Stimulated activated CD4-positive, alpha-beta T cell treated with anti-CD3 and anti-CD28 coated beads, TNF-alpha, amount 100 ng/mL, for 48 hours (primary cell): Measurements from ENCODE around the gene PKHD1.
"Not testable (repeated sequence)": the region's sequence is repeated elsewhere in the genome, so short reads cannot be mapped to it uniquely, and the experiment has no call there.

Source experiments
- DNase-seq, 3 donors: peaks; one replicate each; pipeline ENCODE4 v3.0.0-alpha.2; 2020; ENCODE audit warnings: low read depth in 3 of 3

Gene PKHD1

GRCh38 chr6:51929934-51930574 is 157.4 kb downstream of the PKHD1 start:
- DNase-seq = no peak

GRCh38 chr6:51928320-51928719 is 159.1 kb downstream of the PKHD1 start:
- no peak for DNase-seq

- DNase-seq = no peak
Observed at GRCh38 chr6:51927450-51927849, 160.0 kb downstream of the PKHD1 start.

- no peak for DNase-seq
Observed at GRCh38 chr6:51926125-51926524, 161.3 kb downstream of the PKHD1 start.

GRCh38 chr6:51922479-51922878 is 164.9 kb downstream of the PKHD1 start:
- DNase-seq = not testable (repeated sequence)

- DNase-seq = not testable (repeated sequence)
Observed at GRCh38 chr6:51918347-51918746, 169.1 kb downstream of the PKHD1 start.

- DNase-seq = no peak
Observed at GRCh38 chr6:51915098-51915497, 172.3 kb downstream of the PKHD1 start.

- DNase-seq = no peak
Observed at GRCh38 chr6:51913265-51913664, 174.1 kb downstream of the PKHD1 start.

GRCh38 chr6:51910851-51911250 is 176.6 kb downstream of the PKHD1 start:
- DNase-seq = no peak

GRCh38 chr6:51908243-51908642 is 179.2 kb downstream of the PKHD1 start:
- no peak for DNase-seq

- DNase-seq = no peak
Observed at GRCh38 chr6:51901766-51902764, 185.3 kb downstream of the PKHD1 start.

- no peak for DNase-seq
Observed at GRCh38 chr6:51893366-51893765, 194.0 kb downstream of the PKHD1 start.

- no peak for DNase-seq
Observed at GRCh38 chr6:51892750-51893149, 194.7 kb downstream of the PKHD1 start.

- no peak for DNase-seq
Observed at GRCh38 chr6:51892339-51892738, 195.1 kb downstream of the PKHD1 start.

GRCh38 chr6:51891784-51892183 is 195.6 kb downstream of the PKHD1 start:
- DNase-seq = no peak

GRCh38 chr6:51887859-51888258 is 199.6 kb downstream of the PKHD1 start:
- no peak for DNase-seq

GRCh38 chr6:51885957-51886356 is 201.5 kb downstream of the PKHD1 start:
- no peak for DNase-seq

- DNase-seq = no peak
Observed at GRCh38 chr6:51868591-51869355, 218.6 kb downstream of the PKHD1 start.

- DNase-seq = no peak
Observed at GRCh38 chr6:51866867-51867266, 220.5 kb downstream of the PKHD1 start.

GRCh38 chr6:51865996-51866395 is 221.4 kb downstream of the PKHD1 start:
- no peak for DNase-seq

GRCh38 chr6:51865176-51865575 is 222.2 kb downstream of the PKHD1 start:
- no peak for DNase-seq

GRCh38 chr6:51857134-51857533 is 230.3 kb downstream of the PKHD1 start:
- no peak for DNase-seq
